Fibroblast of skin of left quadriceps (primary cell): Measurements from ENCODE around the gene RNF13.
"Not testable (repeated sequence)": the region's sequence is repeated elsewhere in the genome, so short reads cannot be mapped to it uniquely, and the experiment has no call there.

Experiments
- DNase-seq, 2 experiments: peaks; one replicate each; pipeline ENCODE4 v3.0.0-alpha.2; 2013; ENCODE audit warnings: low read depth in 2 of 2

The RNF13 gene

DNA sequence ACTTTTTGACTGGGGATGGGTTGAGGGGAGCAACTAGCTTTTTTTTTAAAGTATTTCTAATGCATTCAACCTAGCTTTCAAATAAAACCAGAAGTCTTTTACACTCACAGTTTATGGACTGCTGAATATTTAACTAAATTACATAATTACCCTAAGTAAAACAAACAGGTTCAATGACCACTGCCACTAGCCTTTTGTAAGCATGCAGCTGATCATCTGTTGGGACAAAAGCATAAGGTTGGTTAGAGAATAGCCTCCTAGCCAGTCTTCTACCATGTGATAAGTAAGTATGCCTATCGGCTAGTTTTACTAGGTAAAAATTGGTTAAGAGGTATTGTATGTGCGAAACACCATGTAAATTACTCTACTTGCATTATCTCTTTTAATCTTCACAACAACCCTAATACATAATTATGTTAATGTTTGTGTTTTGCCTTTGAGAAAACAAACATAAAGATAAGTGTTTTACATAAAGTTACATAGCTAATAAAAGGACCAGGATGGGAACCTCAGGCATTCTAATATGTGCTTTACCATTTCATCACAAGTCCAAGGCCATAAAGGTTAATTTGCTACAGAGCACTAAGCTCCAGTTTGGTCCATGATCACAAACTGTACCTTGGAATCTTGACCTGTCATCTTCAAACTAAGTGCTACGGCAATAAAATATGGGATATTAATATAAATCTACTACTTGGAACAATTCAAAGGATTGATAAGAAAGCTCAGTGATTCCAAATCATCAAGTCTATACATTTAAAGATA is 144.5 kb downstream of the RNF13 start:
- DNase-seq: no peak

DNA sequence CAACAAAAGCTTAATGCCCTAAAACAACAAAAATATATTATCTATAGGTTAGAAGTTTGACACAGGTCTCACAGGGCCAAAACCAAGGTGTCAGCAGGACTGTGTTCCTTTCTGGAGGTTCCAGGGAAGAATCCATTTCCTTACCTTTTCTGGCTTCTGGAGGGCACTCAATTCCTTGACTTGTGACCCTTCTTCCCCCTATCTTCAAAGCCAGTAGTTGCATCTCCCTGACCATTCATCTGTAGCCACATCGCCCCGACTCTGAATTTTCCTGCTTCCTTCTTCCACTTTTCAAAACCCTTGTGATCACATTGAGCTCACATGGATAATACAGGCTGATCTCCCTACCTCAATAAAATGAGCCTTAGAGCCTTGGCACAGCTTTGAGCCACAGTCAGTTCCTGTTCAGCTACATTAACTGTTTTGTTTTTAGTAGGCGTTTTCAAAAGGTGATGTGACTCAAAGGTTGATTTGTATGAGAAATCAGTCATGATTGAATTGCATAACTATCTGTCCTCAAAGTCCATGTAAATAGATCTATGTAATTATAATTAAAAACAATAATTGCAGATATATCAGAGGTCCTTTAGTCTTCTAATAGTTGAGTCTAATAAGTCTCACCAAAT is 145.3 kb downstream of the RNF13 start:
- DNase-seq: no peak

DNA sequence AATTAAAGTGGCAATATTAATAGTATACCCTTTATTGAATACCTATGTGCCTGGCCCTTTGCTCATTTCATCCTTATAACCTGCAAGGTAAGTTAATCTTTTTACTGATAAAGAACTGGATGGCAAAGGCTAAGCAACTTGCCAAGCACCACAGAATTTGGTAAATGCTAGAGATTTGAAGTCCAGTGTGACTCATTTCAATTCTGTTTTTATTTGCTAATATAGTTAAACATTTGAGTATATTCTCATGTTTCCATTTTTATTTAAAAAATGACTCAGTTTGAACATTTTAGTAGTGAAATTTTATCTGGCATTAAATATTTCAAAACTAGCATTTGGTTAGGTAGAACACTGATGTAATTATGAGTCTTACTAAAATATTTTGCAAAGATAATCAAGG is 146.4 kb downstream of the RNF13 start:
- DNase-seq: no peak

DNA sequence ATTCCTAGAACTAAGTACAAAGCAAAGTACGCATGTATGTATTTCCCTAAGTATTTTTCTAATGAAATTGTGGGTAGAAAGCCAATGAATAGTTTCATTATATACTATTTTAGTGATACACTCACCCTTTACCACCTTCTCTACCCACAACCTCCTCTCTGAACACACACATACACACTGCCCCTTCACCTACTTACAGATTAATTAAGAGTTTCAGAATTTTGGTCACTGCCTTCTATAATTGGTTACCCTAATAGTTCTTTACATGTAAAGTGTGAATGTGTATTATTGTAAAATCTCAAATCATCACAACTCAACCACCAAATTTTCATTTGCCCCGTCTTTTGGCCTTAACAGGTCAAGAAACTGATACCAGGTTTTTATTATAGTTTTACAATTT is 150.5 kb downstream of the RNF13 start:
- DNase-seq: no peak

- DNase-seq: no peak
These were observed 151.3 kb downstream of the RNF13 start for GRCh38 chr3:149964291-149964690.

DNA sequence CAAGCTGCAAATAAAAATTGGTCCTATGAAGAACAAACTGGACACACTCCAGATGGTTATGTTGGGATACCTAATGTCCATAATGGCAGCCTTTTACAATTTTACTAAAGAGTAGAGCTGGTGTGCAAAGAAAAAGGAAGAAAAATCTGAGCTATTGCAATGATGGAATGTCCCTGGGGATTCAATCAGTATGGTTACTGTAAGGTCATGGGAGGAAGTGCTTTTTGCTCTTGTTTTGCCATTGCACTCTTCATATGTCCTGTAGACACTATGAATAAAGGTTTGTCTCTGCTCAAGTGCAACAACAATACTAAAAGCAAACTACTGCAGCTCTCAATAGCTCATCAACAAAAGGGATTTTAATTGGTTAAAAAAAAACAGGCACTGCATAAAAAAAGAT is 152.3 kb downstream of the RNF13 start:
- DNase-seq: no peak

DNA sequence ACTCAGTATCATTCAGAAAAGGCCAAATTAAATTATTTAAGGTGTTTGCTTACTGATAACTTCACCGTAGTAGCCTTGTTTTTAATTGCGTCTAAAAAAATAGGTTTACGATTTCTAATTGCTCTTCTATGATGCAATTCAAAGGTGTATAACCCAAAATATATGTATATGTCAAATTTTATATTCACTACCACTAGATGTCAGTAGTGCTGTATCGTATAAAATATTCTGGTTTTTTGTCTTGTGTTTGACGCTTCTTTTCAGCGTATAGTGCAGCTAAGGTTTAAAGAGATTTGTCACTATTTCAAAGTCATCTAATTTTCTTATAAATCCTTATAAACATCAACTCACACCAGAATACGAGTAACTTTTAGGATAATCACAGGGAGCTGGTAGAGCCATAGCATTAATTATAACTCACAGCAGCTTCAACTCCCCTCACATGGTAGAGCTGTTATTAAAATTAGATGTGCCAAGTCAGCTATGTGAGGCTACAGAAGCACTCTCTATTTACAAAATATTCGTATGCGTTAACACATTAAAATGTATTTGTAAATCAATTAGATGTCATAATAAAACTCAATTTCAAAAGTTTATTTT is 154.2 kb downstream of the RNF13 start:
- DNase-seq: no peak

DNA sequence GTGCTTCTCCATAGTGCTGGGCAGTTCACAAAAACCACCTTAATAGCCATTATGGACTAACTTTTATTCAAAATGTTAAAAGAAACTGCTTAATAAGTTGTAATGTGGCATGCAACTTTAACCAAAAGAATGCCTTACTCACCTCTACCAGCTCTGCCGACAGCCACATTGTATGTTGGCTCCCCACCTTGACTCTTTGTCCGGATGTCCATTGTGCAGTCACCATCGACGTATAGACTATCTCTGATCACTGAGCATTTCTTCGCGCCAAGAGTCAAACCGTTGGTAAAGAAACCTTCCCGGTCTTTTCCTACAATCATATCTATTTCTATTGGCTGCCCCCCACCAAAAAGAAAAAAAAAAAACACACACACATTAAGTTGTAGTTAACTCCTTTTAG is 155.2 kb downstream of the RNF13 start:
- no peak for DNase-seq

DNA sequence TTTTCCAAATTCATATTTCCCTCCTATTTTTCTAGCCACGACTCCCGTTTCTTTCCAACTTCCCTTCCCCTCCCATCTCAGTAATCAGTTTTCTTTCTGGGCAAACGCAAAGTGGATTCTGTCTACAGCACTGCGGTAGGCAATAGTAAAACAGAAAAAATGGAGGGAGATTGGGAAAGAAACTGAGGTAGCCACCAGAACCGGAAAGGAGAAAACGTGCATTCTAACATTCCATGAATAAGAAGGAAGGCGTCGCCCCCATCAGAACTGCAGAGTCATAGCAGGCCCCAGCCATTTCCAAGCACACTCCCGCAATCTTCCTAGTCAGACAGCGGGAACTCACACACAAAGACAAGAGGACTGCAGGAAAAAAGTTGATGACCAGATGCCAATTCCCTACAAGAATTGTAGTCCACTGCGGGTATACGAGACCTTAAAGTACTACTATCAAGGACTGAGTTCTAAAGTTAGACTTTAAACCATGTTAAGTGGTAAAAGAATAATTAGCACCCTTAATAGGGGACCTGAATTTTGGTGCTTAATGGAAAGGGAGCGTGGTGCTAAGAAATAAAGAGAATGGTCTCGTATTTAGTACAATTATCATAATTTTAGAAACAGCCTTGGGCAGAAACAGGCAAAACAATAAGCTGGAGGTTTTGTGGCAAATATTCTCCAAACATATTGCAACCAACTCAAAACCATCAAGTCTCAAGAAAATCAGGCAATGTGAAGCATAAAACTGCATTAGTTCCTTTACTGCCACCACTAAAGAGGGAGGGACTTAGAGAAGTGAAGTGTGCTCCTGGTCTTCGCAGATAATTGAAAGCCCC is 156.3 kb downstream of the RNF13 start:
- peak; percentile 72 to 73 for DNase-seq

- DNase-seq: peak; percentile 73 to 77
These were observed 157.1 kb downstream of the RNF13 start for GRCh38 chr3:149969940-149970715.

GRCh38 chr3:149970716-149971402 is 157.8 kb downstream of the RNF13 start, which contains the start of gene PFN2:
Gene PFN2, minus strand, starts transcription at chr3:149970895. Its CDS starts 39 bp downstream, at chr3:149970856.
- peak; percentile 80 to 82 for DNase-seq

GRCh38 chr3:149971403-149972075 is 158.5 kb downstream of the RNF13 start:
- no peak for DNase-seq

- no peak for DNase-seq
These were observed 162.9 kb downstream of the RNF13 start for GRCh38 chr3:149975919-149976318.

DNA sequence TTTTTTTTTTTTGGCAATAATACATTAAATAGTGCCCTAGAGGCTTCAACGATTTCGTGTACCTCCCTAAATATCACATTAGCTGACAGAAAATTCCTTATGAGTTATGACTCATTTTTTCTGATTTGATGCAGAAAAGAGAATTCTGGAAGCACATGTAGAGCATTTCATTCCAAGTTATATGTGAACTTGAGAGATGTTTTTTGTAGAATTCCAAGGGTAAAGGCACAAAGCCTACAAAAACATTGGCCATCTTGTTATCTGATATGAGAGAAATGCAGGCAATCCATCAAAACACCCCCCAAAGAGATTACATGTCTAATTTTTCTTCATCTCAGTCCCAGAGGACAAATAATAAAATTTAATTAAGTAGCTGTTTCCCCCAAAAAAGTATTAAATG is 164.4 kb downstream of the RNF13 start:
- no peak for DNase-seq

- DNase-seq: not testable (repeated sequence)
These were observed 169.0 kb downstream of the RNF13 start for GRCh38 chr3:149981979-149982378.

DNA sequence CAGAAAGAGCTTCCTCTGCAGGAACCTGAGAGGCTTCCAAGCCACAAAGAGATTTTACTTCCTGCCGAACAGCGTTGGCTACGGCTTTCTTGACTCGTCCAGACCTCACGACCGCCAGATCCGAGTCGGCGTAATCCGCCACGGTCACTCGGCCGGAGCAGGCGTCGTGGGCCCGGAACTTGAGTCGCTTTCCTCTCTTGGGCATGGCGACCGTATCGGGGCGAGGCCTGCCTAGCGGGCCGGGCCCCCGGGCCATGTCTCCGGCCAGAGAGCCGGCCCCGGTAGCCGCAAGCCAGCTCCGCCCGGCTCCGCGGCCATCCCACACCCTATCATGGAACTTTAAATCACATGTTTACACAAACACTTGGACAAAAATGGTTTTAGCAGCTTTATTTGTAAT is 170.0 kb downstream of the RNF13 start:
- not testable (repeated sequence) for DNase-seq

- DNase-seq: no peak
These were observed 170.6 kb downstream of the RNF13 start for GRCh38 chr3:149983628-149984027.

DNA sequence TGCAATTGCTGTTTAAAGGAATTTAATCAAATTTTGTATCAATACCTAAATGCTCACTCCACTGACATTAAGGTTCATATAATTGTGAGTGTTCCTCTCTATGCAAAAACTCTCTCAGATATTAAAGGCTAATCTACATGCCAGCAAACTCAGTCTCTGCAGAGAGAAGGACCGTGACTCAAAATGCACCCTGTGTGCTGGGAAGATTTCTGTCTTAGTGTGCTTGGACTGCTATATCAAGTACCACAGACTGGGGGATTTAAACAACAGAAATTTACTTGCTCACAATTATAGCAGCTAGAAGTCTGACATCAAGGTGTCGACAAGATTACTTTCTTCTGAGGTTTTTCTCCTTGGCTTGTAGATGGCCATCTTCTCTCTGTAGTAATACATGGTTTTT is 176.3 kb downstream of the RNF13 start:
- DNase-seq: no peak

DNA sequence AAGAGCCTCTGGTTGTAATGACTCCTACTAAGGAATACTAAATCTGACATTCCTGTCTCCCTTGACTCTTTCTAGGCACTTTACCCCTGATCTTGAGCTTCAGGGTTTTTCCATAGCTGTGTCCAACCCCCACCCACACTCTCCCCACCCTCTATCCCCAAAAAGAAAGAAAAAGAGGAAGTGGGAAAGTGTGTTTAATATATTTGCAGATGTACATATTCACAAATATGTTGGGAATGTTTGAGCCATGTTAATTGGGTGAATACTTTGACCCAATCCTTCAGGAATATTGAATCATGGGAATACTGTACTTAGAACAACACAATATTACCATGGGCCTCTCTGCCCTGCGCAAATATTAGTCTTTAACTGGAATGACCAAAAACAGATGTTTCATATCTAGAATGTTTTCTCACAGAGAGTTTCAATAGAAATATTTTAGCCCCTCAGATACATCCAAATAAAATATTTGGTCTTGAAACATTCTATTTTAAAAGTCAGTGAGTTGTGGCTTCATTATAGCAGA is 177.5 kb downstream of the RNF13 start:
- peak; percentile 58 for DNase-seq
